Vagina (tissue), 2 donors: Measurements from ENCODE around the gene TPST2.

ENCODE experiments used
- POLR2A ChIP-seq, 2 donors: fragments of 450-650 bp; IDR thresholded peaks; one replicate each; pipeline ENCODE4 v1.6.1; 2017; ENCODE audit warnings: antibody characterized with exemption in 2 of 2, mild to moderate bottlenecking in 2 of 2, moderate library complexity in 2 of 2
- POLR2AphosphoS5 ChIP-seq, 2 donors: sonication (generic); formaldehyde crosslinking; IDR thresholded peaks; one replicate each; pipeline ENCODE4 v1.9.0; 2017; ENCODE audit warnings: antibody characterized with exemption in 2 of 2, mild to moderate bottlenecking in 2 of 2, low read depth in 1 of 2; ENCODE audit not compliant: insufficient read depth in 1 of 2
- TF ChIP-seq, protein P1 (sequence below), 3 experiments: fragments of 450-650 bp in 2 of 3; fragments of 200-600 bp in 1 of 3; sonication (generic) in 1 of 3; IDR thresholded peaks; one replicate each; pipeline ENCODE4 v1.5.1; 2017 to 2019; ENCODE audit warnings: antibody characterized with exemption in 3 of 3, mild to moderate bottlenecking in 2 of 3, moderate library complexity in 2 of 3

DNA sequence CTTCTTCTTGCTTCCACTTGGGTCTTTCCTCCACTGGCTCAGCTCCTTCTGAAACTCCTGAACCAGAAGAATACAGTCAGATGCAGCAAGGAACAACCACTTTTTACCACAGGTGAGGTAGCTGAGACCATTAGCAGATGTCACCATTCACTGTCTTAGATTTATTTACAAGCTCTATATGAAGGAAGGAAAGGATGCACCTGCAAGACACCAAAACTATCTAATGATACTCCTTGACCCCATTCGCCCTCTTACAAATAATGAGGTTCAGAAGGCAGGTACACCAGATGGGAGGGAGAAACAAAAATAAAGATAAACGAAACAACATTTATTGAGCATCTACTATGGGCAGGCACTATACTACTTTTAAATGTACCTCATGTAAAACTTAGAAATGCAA is 87.9 kb downstream of the TPST2 start:
- TF ChIP-seq POLR2AphosphoS5 (IDR thresholded peaks at IDR 0.05; ENCODE audit: insufficient read depth in 1 of 2, low read depth in 1 of 2) (no peak), POLR2A (IDR thresholded peaks at IDR 0.05) (no peak)
- TF ChIP-seq, protein P1, sequence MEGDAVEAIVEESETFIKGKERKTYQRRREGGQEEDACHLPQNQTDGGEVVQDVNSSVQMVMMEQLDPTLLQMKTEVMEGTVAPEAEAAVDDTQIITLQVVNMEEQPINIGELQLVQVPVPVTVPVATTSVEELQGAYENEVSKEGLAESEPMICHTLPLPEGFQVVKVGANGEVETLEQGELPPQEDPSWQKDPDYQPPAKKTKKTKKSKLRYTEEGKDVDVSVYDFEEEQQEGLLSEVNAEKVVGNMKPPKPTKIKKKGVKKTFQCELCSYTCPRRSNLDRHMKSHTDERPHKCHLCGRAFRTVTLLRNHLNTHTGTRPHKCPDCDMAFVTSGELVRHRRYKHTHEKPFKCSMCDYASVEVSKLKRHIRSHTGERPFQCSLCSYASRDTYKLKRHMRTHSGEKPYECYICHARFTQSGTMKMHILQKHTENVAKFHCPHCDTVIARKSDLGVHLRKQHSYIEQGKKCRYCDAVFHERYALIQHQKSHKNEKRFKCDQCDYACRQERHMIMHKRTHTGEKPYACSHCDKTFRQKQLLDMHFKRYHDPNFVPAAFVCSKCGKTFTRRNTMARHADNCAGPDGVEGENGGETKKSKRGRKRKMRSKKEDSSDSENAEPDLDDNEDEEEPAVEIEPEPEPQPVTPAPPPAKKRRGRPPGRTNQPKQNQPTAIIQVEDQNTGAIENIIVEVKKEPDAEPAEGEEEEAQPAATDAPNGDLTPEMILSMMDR (IDR thresholded peaks at IDR 0.05), result no peak
